PC-9 (cell line): ENCODE data around the gene GIMAP7. TPM values are rescaled to one million over a fixed set of nuclear protein-coding genes. Genes with fewer than 3 reads are reported as not detected.

Experiments
- BruUV-seq: library from RNA; stranded (reverse); fragments of 400-500 nt; replicated peaks from 2 replicates; lab custom pipeline; 2021; lab: Mats Ljungman, UMichigan
- CTCF ChIA-PET: fragments of 300-600 bp; sonication (Branson Sonifier 250); formaldehyde crosslinking; loops from one replicate; lab custom pipeline; 2022; ENCODE audit warnings: antibody characterized with exemption; lab: Charles Lee
- POLR2A ChIA-PET: fragments of 300-600 bp; sonication (Branson Sonifier 250); formaldehyde crosslinking; loops from one replicate; lab custom pipeline; 2022; ENCODE audit warnings: antibody characterized with exemption; ENCODE audit not compliant: unreplicated experiment; lab: Charles Lee
- DNase-seq, 2 experiments: peaks; one replicate each; pipeline versions ENCODE4 v3.0.0 to v3.0.0-alpha.2; 2015 to 2022; ENCODE audit warnings: mixed read lengths in 1 of 2
- H2AFZ ChIP-seq: fragments of 200-600 bp; sonication (generic); 2 replicates; pipeline ENCODE4 v1.8.1; 2017; ENCODE audit warnings: antibody characterized with exemption
- H3F3A ChIP-seq: fragments of 200-600 bp; sonication (generic); 2 replicates; pipeline ENCODE4 v1.8.1; 2017; ENCODE audit warnings: antibody characterized with exemption, mild to moderate bottlenecking, low read depth; ENCODE audit not compliant: insufficient read depth
- H3K27ac ChIP-seq: fragments of 200-600 bp; sonication (generic); 2 replicates; pipeline ENCODE4 v1.6.1; 2016; ENCODE audit warnings: mixed run types
- H3K27me3 ChIP-seq: fragments of 200-600 bp; sonication (generic); 2 replicates; pipeline ENCODE4 v1.6.1; 2016; ENCODE audit warnings: low read depth, mixed run types; ENCODE audit not compliant: insufficient read depth
- H3K36me3 ChIP-seq: fragments of 200-600 bp; sonication (generic); 2 replicates; pipeline ENCODE4 v1.6.1; 2016; ENCODE audit warnings: low read depth, mixed run types
- H3K4me1 ChIP-seq: fragments of 200-600 bp; sonication (generic); replicated peaks from 2 replicates; pipeline ENCODE4 v1.6.1; 2016; ENCODE audit warnings: mixed run types; ENCODE audit not compliant: insufficient read depth
- H3K4me2 ChIP-seq: fragments of 200-600 bp; sonication (generic); 2 replicates; pipeline ENCODE4 v1.6.1; 2017; ENCODE audit warnings: mixed run types
- H3K4me3 ChIP-seq: fragments of 200-600 bp; sonication (generic); 2 replicates; pipeline ENCODE4 v1.6.1; 2016; ENCODE audit warnings: mixed run types
- H3K79me2 ChIP-seq: fragments of 200-600 bp; sonication (generic); 2 replicates; pipeline ENCODE4 v1.6.1; 2017; ENCODE audit warnings: low read depth, mixed run types
- H3K9me2 ChIP-seq: fragments of 200-600 bp; sonication (generic); 2 replicates; pipeline ENCODE4 v1.8.1; 2017; ENCODE audit warnings: mild to moderate bottlenecking; ENCODE audit not compliant: insufficient read depth
- H3K9me3 ChIP-seq: fragments of 200-600 bp; sonication (generic); 2 replicates; pipeline ENCODE4 v1.8.1; 2016; ENCODE audit warnings: low read depth; ENCODE audit not compliant: insufficient read depth
- H4K20me1 ChIP-seq: fragments of 200-600 bp; sonication (generic); 2 replicates; pipeline ENCODE4 v1.8.1; 2017; ENCODE audit not compliant: insufficient read depth
- EZH2 ChIP-seq: fragments of 200-600 bp; sonication (generic); IDR thresholded peaks from 2 replicates; pipeline ENCODE4 v1.8.0; 2017; ENCODE audit warnings: antibody characterized with exemption, low read depth
- intact Hi-C: fragments of 100-400 bp; cut with micrococcal nuclease; formaldehyde crosslinking; loops from one replicate; pipeline ENCODE4 v1.10.0; 2022; ENCODE audit not compliant: unreplicated experiment
- total RNA-seq: library from RNA; stranded (reverse); gene quantifications from 2 replicates; pipeline ENCODE4 v1.2.3, GENCODE V29; 2021
- TF ChIP-seq, protein P1 (sequence below): fragments of 200-600 bp; sonication (generic); conservative IDR thresholded peaks from 2 replicates; pipeline ENCODE4 v1.6.1; 2017; ENCODE audit warnings: mixed run types, antibody characterized with exemption, mild to moderate bottlenecking, moderate library complexity

GIMAP7 gene
- total RNA-seq, 1 experiment from 2014 or later: not detected

DNA sequence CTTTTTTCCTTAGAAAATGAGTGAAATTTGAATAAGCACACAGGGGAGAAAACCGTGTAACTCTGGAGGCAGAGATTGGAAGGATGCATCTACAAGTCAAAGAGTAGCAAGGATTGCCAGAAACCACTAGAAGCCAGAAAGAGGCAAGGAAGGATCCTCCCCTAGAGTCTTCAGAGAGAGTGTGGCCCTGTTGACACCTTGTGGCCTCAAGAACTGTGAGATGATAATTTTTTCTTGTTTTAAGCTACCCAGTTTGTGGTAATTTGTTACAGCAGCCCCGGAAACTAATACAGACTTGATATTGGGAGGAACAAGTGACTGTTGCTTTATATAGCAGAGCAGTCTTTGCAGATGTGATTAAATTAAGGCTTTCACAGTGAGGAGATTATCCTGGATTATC, 3.6 kb upstream of the GIMAP7 start:
- TF ChIP-seq, protein P1, sequence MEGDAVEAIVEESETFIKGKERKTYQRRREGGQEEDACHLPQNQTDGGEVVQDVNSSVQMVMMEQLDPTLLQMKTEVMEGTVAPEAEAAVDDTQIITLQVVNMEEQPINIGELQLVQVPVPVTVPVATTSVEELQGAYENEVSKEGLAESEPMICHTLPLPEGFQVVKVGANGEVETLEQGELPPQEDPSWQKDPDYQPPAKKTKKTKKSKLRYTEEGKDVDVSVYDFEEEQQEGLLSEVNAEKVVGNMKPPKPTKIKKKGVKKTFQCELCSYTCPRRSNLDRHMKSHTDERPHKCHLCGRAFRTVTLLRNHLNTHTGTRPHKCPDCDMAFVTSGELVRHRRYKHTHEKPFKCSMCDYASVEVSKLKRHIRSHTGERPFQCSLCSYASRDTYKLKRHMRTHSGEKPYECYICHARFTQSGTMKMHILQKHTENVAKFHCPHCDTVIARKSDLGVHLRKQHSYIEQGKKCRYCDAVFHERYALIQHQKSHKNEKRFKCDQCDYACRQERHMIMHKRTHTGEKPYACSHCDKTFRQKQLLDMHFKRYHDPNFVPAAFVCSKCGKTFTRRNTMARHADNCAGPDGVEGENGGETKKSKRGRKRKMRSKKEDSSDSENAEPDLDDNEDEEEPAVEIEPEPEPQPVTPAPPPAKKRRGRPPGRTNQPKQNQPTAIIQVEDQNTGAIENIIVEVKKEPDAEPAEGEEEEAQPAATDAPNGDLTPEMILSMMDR: no peak
- no peak for TF ChIP-seq EZH2
- Histone ChIP-seq H3K9me3 (no peaks in the 10 kb centered on the region), H3K36me3 (no peaks in the 10 kb centered on the region), H3K9me2 (no peaks in the 10 kb centered on the region), H3K79me2 (no peaks in the 10 kb centered on the region), H4K20me1 (no peaks in the 10 kb centered on the region), H3K27me3 (peaks cover 99% of the 10 kb centered on the region), H3K4me2 (no peak overlapping the region), H3K4me1 (no peaks in the 10 kb centered on the region), H3K27ac (no peak overlapping the region), H3F3A (no peaks in the 10 kb centered on the region), H2AFZ (no peak overlapping the region), H3K4me3 (no peak overlapping the region)
- ChIA-PET CTCF (no interaction called here), POLR2A (no interaction called here)
- BruUV-seq: no TSS peak
- no peak for DNase-seq
- intact Hi-C loops: no loop called here

DNA sequence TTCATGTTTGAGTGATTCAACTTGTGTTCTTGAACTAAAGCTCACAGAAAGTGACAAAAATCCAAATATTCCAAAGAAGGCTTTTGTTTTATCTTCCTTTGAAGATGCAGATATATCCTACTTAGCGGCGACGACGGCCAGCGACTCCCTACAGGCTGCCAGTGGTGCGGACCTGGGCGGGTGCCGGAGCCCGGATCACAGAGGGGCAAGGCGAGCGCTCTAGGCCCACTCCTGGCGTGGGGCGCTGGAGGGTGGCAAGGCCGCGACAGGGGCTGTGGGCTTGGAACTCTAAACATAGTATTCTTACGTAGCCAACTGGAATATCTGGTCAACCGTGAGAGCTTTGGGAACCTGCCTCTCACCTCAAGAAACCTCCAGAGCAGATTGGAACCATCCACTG, 914 bp upstream of the GIMAP7 start:
- CTCF ChIA-PET: no interaction called here
- BruUV-seq: no TSS peak

DNA sequence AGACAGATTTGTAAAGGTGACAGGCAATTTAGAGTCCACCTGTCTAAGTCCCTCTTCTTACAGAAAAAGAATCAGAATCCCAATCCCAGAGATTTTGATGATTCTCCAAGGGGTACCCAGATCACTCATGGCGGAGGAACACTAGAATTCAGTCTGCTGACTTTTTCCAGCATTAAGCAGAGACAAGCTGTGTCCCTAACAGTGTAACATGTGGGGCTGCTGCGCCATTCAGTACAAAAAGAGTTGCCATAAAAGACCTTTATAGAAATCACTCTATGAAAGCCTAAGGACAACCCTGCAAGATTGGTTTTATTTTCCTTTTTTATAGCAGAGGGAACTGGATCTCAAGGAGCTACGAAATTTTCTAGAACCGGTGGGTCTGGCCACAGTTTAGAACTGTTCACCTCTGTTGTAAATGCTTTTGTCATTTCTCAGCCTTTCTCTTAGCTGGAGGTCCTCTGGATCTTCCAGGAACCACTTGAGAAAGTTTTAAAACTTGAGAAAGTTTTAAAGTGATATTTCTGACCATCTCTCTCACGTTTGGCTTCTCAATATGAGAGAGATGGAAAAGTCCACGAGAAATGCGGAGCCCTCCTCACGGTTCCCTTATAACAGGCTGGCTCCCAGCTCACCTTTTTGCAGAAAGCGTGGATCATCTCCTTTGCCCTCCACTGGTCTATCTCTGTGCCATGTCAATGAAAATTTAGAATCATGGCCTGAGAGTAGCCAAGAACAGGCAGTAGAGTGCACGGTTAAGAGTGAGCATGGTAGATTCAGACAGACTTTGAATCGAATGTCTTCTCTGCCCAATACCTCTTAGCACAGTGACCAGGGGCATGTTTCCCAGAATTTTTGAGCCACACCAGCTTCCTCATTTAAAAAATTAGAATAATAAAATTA, 826 bp downstream of the GIMAP7 start:
- ChIA-PET POLR2A (no interaction called here), CTCF (no interaction called here)
- H3K79me2 ChIP-seq: no peaks in the 10 kb centered on the region
- no peak for TF ChIP-seq EZH2
- TF ChIP-seq, protein P1: no peak
- intact Hi-C loops: no loop called here
- H3K4me1 ChIP-seq: no peaks in the 10 kb centered on the region
- no peak overlapping the region for H2AFZ ChIP-seq
- H3K9me2 ChIP-seq: no peaks in the 10 kb centered on the region
- no peak overlapping the region for H3K27ac ChIP-seq
- no peaks in the 10 kb centered on the region for H4K20me1 ChIP-seq
- H3K9me3 ChIP-seq: no peaks in the 10 kb centered on the region
- DNase-seq: no peak
- no TSS peak for BruUV-seq
- peaks cover 89% of the 10 kb centered on the region for H3K27me3 ChIP-seq
- H3K36me3 ChIP-seq: no peaks in the 10 kb centered on the region
- H3K4me3 ChIP-seq: no peak overlapping the region
- no peaks in the 10 kb centered on the region for H3F3A ChIP-seq
- no peak overlapping the region for H3K4me2 ChIP-seq

More for the DNA sequence above, 914 bp upstream of the GIMAP7 start:
- POLR2A ChIA-PET: no interaction called here
- Histone ChIP-seq H2AFZ (no peak overlapping the region), H3K36me3 (no peaks in the 10 kb centered on the region), H3F3A (no peaks in the 10 kb centered on the region), H3K27me3 (peaks cover 92% of the 10 kb centered on the region), H3K9me2 (no peaks in the 10 kb centered on the region), H3K79me2 (no peaks in the 10 kb centered on the region), H4K20me1 (no peaks in the 10 kb centered on the region), H3K4me3 (no peak overlapping the region), H3K4me1 (no peaks in the 10 kb centered on the region), H3K27ac (no peak overlapping the region), H3K4me2 (no peak overlapping the region), H3K9me3 (no peaks in the 10 kb centered on the region)
- intact Hi-C loops: no loop called here
- TF ChIP-seq, protein P1: no peak
- no peak for TF ChIP-seq EZH2
- no peak for DNase-seq
